Stomach smooth muscle (tissue), 2 donors: ENCODE measurements around the gene ARHGEF10L.

Source experiments
- H3K27ac ChIP-seq: one replicate; pipeline ENCODE4 v1.7.0; 2013; ENCODE audit warnings: mild to moderate bottlenecking, low read length, inconsistent platforms
- H3K27me3 ChIP-seq, 2 donors: one replicate each; pipeline ENCODE4 v1.7.0; 2013; ENCODE audit warnings: low read length in 2 of 2; ENCODE audit not compliant: insufficient read depth in 2 of 2, control insufficient read depth in 1 of 2
- H3K36me3 ChIP-seq, 2 donors: one replicate each; pipeline ENCODE4 v1.7.0; 2013; ENCODE audit warnings: low read length in 2 of 2; ENCODE audit not compliant: control insufficient read depth in 2 of 2, insufficient read depth in 2 of 2
- H3K4me1 ChIP-seq: one replicate; pipeline ENCODE4 v1.7.0; 2013; ENCODE audit warnings: low read length; ENCODE audit not compliant: control insufficient read depth, insufficient read depth
- H3K4me3 ChIP-seq, 2 donors: one replicate each; pipeline ENCODE4 v1.7.0; 2013; ENCODE audit warnings: low read length in 2 of 2
- H3K9ac ChIP-seq, 2 donors: one replicate each; pipeline ENCODE4 v1.7.0; 2013; ENCODE audit warnings: low read length in 2 of 2, mild to moderate bottlenecking in 1 of 2
- H3K9me3 ChIP-seq, 2 donors: one replicate each; pipeline ENCODE4 v1.7.0; 2013; ENCODE audit warnings: low read length in 2 of 2; ENCODE audit not compliant: control insufficient read depth in 2 of 2
- donor health status: healthy.
- donor health status: Pancreatic carcinoma.

ARHGEF10L gene

DNA sequence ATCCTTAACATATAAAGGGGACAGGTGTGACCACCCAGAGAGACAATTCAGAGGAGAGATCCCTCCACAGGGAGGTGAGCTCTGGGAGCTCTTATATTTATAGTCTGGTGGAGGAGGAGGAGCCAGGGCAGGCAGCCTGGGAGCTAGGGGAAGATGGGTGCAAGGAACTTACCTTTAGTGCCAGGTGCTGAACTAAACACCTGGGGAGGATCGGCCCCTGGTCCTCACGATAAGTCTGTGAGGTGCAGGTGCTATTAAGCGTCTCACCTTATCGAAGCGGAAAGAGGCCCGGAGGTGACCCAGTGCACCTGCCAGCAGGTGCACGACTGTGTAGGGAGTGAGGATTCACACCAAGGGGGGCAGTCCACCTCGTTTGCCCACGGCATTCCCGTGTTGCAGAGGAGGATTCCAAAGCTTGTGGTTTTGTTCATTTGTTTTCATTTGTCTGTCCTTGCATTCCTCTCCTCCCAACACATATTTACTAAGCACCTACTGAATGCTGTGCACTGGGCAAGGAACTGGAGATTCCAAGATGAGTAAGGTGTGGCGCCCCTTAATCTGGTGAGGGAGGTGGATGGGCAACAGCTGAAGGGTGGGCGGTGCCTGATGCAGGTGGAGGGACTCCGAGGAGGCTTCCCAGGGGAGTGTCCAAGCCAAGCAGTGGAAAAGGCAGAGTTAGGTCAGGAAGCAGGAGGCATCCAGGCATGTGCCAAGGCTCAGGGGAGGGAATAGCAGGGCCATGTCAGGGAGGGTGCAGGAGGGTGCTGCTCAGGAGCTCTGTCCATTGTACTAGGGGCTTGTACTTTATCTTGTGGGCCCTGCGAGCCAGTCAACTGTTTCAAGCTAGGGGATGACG lies 11.5 kb downstream of the ARHGEF10L start:
- Histone ChIP-seq H3K27ac (peak overlapping the region; percentile 37), H3K27me3 (no peaks in the 10 kb centered on the region), H3K36me3 (no peaks in the 10 kb centered on the region), H3K4me3 (peak overlapping the region in 1 of 2 donors; percentile 35), H3K9ac (no peak overlapping the region), H3K9me3 (no peaks in the 10 kb centered on the region), H3K4me1 (peaks cover 41% of the 10 kb centered on the region)

DNA sequence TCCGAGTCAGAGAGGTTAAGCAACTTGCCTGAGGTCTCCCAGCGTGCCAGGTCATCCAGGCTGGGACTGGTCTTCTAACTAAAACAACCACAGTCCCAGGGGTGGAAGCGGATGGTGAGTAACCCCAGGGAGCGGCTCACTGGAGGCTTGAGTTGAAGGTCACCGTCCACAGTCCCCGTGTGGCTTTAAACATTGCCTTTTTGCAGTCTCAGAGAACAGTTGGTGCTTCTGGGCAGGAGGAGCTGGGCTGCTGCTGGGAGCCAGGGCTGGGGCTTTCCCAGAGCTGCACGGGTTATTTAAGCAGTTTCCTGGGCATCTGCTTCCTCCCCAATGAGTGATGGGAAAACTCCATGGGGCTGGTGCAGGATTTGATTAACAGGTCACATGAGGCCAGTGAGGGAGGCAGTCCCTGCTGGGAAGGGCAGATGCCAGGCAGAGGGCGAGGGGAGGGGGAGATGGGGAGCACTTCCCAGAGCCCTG lies 12.3 kb downstream of the ARHGEF10L start:
- Histone ChIP-seq H3K9me3 (no peaks in the 10 kb centered on the region), H3K27me3 (no peaks in the 10 kb centered on the region), H3K4me3 (peak overlapping the region in 1 of 2 donors; percentile 35), H3K9ac (peak overlapping the region in 1 of 2 donors; percentile 5), H3K27ac (peak overlapping the region; percentile 58), H3K4me1 (peaks cover 35% of the 10 kb centered on the region), H3K36me3 (no peaks in the 10 kb centered on the region)

DNA sequence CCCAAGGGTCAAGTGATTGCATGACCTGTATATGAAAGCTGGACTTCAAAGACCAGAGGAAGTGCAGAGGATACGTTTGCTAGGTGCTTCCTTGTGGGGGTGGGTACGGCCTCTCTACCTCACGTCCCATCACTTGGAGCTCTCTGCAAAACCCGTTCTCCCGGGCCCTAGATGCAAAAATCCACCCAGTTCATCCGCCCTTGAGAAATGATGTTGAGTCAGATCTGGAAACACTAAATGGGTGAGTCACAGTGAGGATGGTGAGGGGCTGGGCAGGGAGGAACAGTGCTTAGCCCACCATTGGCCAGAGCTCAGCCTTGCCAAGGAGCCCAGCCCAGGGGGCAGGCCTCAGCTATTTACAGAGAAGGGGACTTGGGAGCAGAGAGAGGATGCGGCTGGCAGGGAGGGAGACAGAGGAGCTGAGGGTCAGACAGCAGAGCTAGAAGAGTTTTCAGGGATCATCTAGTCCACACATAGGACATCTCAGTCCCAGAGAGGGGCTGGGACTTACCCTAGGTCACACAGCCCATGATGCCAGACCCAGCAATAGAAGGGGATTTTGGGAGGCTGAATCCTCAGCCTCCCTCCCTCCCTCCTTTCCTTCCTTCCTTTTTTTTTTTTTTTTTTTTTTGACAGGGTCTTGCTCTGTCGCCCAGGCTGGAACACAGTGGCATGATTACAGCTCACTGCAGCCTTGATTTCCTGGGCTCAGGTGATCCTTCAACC lies 14.6 kb downstream of the ARHGEF10L start:
- no peak overlapping the region for H3K4me3 ChIP-seq
- H3K9ac ChIP-seq, result no peak overlapping the region
- no peaks in the 10 kb centered on the region for H3K9me3 ChIP-seq
- H3K4me1 ChIP-seq, result peaks cover 34% of the 10 kb centered on the region
- H3K27me3 ChIP-seq, result no peaks in the 10 kb centered on the region
- no peaks in the 10 kb centered on the region for H3K36me3 ChIP-seq
- H3K27ac ChIP-seq, result no peak overlapping the region

DNA sequence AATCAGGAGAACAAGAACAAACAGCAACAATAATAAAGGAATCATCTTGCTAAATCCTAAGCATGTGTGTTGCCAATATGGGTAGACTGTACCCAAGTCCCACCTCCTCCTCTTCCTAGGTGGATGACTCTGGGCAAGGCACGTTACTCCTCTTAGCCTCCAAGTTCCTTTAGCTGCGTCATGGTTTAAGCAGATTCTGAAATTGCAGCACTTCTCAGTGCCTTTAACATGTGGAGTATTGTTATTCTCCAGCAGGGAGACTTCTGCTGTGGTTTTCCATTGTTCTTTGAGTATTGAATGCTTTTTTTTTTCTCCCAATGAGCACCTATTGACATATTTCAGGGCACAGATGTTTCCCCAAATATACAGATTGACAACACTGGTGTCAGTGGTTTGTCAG lies 15.5 kb downstream of the ARHGEF10L start:
- Histone ChIP-seq H3K36me3 (no peaks in the 10 kb centered on the region), H3K9me3 (no peaks in the 10 kb centered on the region), H3K27me3 (no peaks in the 10 kb centered on the region), H3K9ac (no peak overlapping the region), H3K27ac (no peak overlapping the region), H3K4me3 (no peak overlapping the region), H3K4me1 (peaks cover 41% of the 10 kb centered on the region)

DNA sequence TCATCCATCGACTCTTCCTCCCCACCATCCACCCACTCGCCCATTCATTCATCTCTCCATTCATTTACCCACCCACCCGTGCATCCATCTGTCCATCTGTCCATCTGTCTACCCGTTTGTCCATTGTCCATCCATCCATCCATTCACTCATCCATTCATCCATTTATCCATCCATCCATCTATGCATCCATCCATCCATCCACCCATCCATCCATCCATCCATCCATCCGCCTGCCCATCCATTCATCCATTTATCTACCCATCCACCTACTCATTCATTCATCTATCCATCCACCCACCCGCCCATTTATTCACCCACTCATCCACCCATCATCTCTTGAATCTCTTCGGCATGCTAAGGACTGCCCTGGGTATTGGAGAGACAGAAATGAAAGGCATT lies 18.5 kb downstream of the ARHGEF10L start:
- Histone ChIP-seq H3K27ac (peak overlapping the region; percentile 6), H3K36me3 (no peaks in the 10 kb centered on the region)

DNA sequence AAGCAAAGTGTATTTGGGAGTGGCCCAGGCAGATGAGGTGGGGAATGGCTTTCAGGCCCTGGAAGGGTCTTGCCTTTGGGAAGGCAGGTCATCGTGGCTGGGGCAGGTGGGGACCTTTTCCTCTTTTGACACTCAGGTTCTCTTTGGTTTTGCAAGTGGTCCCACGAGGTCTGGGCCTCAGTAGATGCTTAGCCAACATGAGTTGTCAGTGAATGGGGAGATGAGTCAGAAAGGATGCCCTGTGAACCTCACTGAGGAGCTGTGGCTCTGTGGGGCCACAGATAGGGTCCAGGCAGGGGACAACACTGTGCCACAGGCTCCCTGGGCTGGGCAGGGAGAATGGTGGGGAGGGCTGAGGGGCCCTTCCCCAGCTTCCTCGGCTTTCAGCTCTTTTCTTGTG lies 19.0 kb downstream of the ARHGEF10L start:
- peaks cover 51% of the 10 kb centered on the region for H3K4me1 ChIP-seq
- no peak overlapping the region for H3K9ac ChIP-seq
- no peaks in the 10 kb centered on the region for H3K27me3 ChIP-seq
- H3K27ac ChIP-seq, result peak overlapping the region; percentile 95
- no peaks in the 10 kb centered on the region for H3K36me3 ChIP-seq
- H3K9me3 ChIP-seq, result no peaks in the 10 kb centered on the region
- no peak overlapping the region for H3K4me3 ChIP-seq

More for the DNA sequence above, 18.5 kb downstream of the ARHGEF10L start:
- H3K4me3 ChIP-seq, result no peak overlapping the region
- H3K27me3 ChIP-seq, result no peaks in the 10 kb centered on the region
- no peaks in the 10 kb centered on the region for H3K9me3 ChIP-seq
- H3K4me1 ChIP-seq, result peaks cover 49% of the 10 kb centered on the region
- no peak overlapping the region for H3K9ac ChIP-seq

DNA sequence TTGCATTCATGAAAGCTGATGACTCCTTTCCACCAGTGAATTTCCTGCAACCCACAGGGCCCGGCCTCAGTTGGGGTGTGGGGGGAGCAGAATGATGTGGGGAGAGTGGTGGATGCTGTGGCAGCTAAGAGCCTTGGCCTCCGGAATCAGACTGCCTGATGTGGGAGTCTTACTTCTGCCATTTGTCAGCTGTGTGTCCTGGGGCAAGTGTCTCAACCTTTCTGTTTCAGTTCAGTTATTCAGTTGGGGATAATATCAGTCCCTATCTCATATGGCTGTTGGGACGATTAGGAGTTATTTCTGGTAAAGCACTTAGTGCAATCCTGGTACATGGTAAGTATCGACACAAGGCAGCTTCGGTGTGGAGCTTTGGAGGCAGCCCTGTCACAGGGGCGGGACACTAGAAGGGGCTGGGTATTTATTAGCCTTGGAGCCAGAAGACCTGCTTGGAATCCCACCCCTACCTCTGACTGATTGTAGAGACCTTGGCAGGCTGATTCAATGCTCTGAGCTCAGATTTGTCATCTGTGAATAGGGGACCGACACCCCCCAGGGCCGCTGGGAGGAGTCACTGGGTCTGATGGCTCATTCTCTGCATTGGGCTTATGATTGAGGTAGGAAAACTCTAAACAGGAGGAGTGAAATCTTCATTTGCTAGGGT lies 19.6 kb downstream of the ARHGEF10L start:
- peaks cover 53% of the 10 kb centered on the region for H3K4me1 ChIP-seq
- no peaks in the 10 kb centered on the region for H3K9me3 ChIP-seq
- H3K4me3 ChIP-seq, result no peak overlapping the region
- no peaks in the 10 kb centered on the region for H3K27me3 ChIP-seq
- peak overlapping the region; percentile 95 for H3K27ac ChIP-seq
- H3K36me3 ChIP-seq, result no peaks in the 10 kb centered on the region
- no peak overlapping the region for H3K9ac ChIP-seq

DNA sequence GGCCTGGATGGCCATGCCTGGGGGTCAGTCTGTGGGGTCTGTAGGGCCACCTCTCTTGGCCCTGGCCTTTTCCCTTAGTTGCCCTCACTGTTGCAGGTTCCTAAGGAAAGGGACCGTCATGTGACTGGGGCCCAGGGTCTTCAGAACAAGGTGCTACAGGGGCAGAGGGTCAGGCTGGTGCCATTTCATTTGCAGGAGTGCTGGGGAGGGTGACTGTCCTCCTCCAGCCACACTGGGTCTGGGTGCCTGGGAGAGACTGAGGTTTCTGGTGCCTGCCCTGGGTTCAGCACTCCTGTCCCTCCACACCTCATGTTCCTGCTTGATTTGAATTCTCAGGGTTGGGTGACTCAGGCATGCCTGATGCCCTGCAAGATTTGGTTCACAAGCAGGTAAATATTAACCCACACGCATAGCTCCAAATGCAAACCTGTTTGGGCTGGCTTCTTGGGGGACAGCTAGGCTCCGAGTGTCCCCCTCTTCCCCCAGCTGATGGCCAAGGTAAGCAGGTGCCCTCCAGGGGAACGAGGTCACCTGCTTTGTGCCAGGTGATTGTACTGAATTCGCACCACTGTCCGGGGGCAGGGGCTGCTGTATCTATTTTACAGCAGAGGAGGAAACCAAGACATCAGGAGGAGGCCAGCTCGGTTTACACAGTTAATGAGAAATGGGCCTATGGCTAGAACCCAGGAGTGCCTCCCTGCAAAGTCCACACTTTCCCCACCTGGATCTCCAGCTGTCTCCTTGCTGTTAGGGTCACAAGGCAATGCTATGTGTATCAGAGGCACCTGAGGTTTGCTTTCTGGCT lies 20.3 kb downstream of the ARHGEF10L start:
- Histone ChIP-seq H3K36me3 (no peaks in the 10 kb centered on the region), H3K9me3 (no peaks in the 10 kb centered on the region), H3K9ac (no peak overlapping the region), H3K4me3 (no peak overlapping the region), H3K27ac (peak overlapping the region; percentile 95), H3K27me3 (no peaks in the 10 kb centered on the region), H3K4me1 (peaks cover 56% of the 10 kb centered on the region)

DNA sequence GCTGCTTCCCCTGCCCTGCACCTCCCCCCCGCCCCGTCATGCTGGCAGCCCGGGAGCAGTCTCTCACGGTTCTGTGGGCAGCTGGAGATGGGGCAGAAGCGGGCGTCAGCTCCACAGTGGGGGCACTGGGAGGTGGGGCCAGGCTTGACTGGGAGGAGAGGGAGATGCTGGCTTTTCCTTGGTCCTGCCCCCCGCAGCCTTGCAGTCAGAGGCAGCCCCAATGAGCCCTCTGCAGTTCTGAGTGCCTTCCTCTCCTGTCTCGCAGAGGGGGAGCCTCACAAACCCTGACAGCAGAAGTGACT lies 21.7 kb downstream of the ARHGEF10L start:
- Histone ChIP-seq H3K36me3 (no peaks in the 10 kb centered on the region), H3K4me1 (peaks cover 68% of the 10 kb centered on the region), H3K9me3 (no peaks in the 10 kb centered on the region), H3K27ac (peak overlapping the region; percentile 95), H3K4me3 (peak overlapping the region; percentile 46 to 59), H3K27me3 (no peaks in the 10 kb centered on the region), H3K9ac (peak overlapping the region; percentile 62 to 66)

DNA sequence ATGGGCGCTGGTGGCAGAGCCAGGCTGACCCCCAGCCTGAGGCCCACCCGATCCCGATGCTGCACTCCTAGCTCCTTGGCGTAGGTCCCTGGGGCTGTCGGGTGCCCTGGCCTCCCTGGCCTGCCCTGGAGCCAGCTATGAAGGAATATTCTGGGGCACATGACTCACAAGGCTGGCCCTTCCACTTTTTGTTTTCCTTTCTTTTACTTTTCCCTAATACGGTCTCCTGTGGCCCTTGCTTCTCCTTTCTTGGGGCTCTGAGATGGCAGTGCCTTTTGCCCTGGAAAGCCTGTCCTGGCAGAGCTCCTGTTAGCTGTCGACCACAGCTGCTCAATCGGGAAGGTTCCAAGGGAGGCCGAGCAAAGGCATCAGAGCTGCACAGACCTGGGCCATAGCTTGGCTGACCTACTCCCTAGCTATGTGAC lies 22.1 kb downstream of the ARHGEF10L start:
- H3K27ac ChIP-seq, result peak overlapping the region; percentile 95
- no peaks in the 10 kb centered on the region for H3K9me3 ChIP-seq
- H3K4me3 ChIP-seq, result peak overlapping the region; percentile 46 to 59
- H3K36me3 ChIP-seq, result no peaks in the 10 kb centered on the region
- H3K9ac ChIP-seq, result peak overlapping the region; percentile 62 to 66
- peaks cover 72% of the 10 kb centered on the region for H3K4me1 ChIP-seq
- H3K27me3 ChIP-seq, result no peaks in the 10 kb centered on the region
